GM12874 (cell line): ENCODE data around the gene CRB2.

ENCODE experiments used
- TF ChIP-seq, protein P1 (sequence below): IDR thresholded peaks from 2 replicates; pipeline ENCODE4 v1.5.1; 2011; ENCODE audit warnings: low read depth, mild to moderate bottlenecking, control low read depth, low read length, moderate library complexity; ENCODE audit not compliant: insufficient read depth

The CRB2 gene

DNA sequence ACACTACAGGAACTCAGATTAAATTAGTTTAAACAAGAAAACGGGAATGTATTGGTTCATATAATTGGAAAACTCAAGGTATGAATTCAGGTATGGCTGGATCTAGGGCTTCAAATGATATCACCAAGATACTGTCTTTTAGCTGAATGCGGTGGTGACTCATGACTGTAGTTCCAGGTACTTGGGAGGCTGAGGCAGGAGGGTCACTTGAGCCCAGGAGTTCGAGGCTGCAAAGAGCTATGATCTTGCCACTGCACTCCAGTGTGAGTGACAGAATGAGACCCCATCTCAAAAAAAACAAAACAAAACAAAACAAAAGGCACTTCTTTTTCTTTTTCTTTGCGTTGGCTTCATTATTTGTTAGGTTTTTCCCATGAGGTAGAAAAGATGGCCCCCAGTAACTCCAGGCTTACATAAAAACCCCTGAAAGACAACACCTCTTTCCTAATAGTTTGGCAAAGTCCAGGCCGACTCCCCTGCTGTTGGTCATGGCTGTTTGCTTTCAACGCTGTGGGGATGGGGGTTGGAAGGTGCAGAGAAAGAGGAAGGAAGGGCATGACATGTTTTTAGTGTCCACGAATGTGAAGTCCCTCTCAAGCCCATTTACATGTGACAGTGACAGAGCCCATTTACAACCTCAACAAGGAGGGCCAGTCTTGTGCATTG, 39.8 kb upstream of the CRB2 start:
- TF ChIP-seq, protein P1, sequence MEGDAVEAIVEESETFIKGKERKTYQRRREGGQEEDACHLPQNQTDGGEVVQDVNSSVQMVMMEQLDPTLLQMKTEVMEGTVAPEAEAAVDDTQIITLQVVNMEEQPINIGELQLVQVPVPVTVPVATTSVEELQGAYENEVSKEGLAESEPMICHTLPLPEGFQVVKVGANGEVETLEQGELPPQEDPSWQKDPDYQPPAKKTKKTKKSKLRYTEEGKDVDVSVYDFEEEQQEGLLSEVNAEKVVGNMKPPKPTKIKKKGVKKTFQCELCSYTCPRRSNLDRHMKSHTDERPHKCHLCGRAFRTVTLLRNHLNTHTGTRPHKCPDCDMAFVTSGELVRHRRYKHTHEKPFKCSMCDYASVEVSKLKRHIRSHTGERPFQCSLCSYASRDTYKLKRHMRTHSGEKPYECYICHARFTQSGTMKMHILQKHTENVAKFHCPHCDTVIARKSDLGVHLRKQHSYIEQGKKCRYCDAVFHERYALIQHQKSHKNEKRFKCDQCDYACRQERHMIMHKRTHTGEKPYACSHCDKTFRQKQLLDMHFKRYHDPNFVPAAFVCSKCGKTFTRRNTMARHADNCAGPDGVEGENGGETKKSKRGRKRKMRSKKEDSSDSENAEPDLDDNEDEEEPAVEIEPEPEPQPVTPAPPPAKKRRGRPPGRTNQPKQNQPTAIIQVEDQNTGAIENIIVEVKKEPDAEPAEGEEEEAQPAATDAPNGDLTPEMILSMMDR = no peak

DNA sequence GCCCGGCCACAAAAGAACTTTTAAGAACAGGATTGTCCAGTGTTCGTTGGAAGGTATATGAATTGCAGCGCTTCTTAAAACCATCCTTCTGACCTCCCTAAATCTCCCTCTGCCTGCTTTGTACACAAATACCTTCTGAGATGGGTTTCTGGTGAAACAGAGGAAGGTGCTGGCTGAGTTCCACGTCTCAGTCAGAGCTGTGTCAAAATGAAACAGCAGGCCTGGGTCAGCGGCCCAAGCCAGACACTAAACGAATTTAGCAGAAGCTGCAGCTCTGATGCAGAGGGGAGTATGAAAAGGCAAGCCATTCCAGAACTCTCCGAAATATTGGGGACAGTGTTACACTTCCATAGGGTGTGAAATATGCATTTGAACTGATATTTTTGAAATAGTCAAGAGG, 37.8 kb upstream of the CRB2 start:
- TF ChIP-seq, protein P1 = no peak

DNA sequence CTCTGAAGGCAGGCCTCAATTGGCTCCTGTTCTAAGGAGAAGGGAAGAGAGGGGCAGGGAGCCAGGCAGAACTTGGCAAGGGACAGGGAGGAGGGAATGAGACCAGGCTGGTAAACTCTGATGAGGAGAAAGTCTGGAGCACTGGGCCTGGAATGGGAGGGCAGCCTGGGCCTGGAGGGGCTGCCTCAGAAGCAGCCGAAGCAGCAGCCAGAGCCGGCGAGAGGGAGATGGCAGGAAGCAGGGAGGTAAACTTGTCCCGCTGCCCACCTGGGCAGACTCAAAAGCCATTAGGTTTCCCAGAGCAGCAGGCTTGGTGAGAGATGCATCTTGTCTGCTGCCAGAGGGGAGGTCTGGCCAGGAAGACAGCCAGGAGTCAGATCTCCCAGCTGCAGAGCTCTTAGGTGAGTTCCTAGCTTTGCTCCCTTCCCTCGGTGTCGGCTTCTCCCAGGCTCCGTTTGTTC, 37.0 kb upstream of the CRB2 start:
- TF ChIP-seq, protein P1 = no peak

DNA sequence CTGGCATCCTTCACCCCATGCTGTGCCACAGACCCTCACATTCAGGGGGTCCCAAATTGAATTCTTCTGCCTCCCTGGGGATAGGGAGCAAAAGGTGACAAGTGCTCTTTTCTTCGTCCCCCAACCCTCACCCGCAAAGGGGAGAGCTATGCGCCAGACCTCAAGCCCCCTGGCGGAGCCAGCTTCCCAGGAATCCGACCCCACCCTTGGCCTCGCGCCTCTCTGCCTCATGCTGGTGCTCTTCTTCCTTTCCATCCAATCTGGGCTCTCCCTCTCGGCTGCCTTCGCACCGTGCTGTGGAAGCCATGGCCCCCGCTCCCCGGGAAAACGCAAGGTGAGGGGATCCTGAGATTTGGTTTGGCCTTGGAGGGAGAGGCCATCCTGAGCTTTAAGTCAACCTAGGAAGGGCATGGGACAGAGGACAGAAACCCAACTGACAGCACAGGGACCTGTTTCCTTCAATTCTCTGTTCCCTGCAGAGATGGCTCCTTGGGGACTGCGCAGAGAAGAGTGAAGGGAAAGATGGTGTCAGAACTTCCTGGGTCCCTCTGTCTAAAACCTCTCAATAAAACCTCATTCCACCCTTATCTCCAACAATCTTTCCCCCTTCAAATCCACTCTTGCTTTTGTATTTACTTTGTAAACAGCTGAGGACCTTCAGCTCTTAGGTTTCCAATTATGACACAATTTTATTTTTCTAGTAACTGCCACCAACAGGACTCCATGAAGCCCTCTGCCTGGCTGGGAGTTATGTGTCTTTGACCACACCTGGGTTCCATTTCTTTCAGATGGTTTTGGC, 36.3 kb upstream of the CRB2 start:
- TF ChIP-seq, protein P1 = no peak

DNA sequence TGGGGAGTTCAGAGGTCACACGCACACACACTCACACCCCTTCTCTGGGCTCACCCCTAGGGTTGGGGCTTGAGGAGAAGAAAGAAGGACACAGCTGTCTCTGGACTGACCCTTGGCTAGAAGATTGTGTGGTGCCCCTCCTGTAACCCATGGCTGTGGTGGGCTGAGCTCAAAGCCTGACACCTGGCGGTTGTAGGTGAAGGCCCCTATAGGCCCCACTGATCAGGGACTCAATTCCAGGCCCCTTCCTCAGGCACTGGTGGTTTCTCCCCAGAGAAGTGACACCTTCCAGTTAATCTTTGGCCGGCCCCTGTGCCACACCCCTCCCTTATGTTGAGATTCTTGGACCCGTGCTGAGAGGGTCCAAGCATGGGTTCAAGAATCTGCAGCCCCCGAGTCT, 35.2 kb upstream of the CRB2 start:
- TF ChIP-seq, protein P1 = no peak

DNA sequence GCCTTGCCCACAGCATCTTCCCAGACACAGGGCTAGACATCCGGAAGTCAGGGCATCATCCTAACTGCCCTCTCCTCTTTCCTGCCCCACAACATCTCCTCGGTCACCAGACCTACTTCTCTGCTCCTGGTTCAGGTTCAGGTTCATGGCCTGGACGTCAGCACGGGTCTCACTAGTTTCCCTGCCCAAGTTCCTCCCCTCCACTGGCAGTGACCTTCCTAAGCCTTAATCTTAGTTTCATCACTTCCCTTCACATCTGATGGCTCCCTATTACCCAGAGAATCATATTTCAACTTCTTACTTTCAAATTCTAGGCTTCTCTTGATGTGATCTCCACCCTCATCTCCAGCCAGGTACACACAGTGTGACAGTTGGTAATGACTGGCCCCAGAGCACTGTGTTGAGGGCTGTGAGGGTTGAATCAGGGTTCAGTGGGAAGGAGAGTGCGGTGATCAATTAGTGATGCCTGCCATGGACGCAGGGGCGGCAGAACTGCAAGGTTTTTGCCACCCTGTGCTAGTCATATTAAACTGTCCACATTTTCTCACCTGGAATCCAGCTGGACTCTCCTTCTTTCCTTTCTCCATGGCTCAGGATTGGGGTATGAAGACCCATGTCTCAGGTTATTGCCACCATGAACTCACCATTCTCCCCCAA, 34.3 kb upstream of the CRB2 start:
- TF ChIP-seq, protein P1 = no peak
